Measurements from ENCODE around the gene NUP35. TPM values are rescaled to one million over a fixed set of nuclear protein-coding genes. Genes with fewer than 3 reads are reported as not detected.

Gene NUP35
- total RNA-seq, 1 experiment from 2014 or later: 33.4 TPM

DNA sequence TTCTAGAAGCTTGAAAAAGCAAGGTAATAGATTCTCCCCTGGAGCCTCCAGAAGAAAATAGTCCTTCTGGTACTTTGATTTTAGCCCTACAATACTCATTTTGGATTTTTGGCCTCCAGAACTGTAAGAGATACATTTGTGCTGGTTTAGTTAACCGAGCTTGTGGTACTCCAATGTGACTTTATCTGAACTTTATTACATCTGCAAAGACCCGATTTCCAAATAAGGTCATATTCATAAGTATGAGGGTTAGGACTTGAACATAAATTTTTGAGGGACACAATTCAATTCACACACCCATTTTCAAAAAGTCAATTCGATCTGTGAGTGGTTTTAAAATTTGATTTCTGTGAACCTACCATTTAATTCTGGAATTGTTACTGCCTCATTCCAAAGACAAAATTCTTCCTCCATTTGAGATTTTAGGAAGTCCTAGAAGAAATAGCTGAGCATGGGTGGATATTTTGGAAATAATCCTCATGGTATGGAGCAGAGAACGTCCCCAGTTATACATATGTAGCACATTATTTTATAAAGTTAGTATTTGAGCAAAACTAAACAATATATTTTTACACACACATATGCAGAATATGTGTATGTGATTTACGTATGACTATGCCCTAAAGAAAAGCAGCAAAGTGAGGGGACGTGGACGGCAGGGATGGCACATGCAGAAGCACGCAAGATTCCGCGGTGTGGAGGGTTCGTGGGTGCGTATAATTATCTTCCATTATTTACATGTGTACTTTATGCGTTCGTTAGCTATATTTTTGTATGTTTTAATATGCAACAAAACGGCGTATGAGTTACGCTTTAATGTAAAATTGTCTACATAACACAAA lies 905 bp upstream of the NUP35 start:
- peak overlapping the region; percentile 77 for H3K4me2 ChIP-seq (ENCODE audit: low read length)
- ChIA-PET CTCF (no interaction called here), POLR2A (no interaction called here), RAD21 (ENCODE audit: low non-redundant PET in 1 of 2, low total read pairs in 2 of 2, uncharacterized antibody in 2 of 2, unreplicated experiment in 2 of 2) (no interaction called here)
- peak overlapping the region; percentile 72 for H3K9ac ChIP-seq (ENCODE audit: low read length)
- peak overlapping the region; percentile 72 for H2AFZ ChIP-seq (ENCODE audit: low read depth, low read length, poor library complexity, severe bottlenecking)
- no peaks in the 10 kb centered on the region for H4K20me1 ChIP-seq (ENCODE audit: insufficient read depth)
- H3K4me3 ChIP-seq (replicated peaks in 1 of 2; ENCODE audit: low read depth in 1 of 2, low read length in 2 of 2): peak overlapping the region; percentile 66 to 76
- H3K79me2 ChIP-seq (ENCODE audit: insufficient read depth, low read length): peaks cover 41% of the 10 kb centered on the region
- H3K9me3 ChIP-seq (ENCODE audit: control insufficient read depth in 1 of 2, insufficient read depth in 1 of 2, low read depth in 1 of 2, low read length in 2 of 2): no peaks in the 10 kb centered on the region
- TSS peak; percentile 87 for BruUV-seq (replicated peaks)
- peak overlapping the region; percentile 96 for H3K27ac ChIP-seq (ENCODE audit: low read depth, low read length)
- H3K36me3 ChIP-seq (ENCODE audit: control insufficient read depth in 1 of 2, insufficient read depth in 2 of 2, low read length in 2 of 2): no peaks in the 10 kb centered on the region; a peak in 1 of 4 replicates
- no peaks in the 10 kb centered on the region for H3K9me2 ChIP-seq (ENCODE audit: insufficient read depth)
- H3K4me1 ChIP-seq (ENCODE audit: control insufficient read depth in 1 of 2, insufficient read depth in 2 of 2, low read length in 2 of 2): peaks cover 7 to 19% of the 10 kb centered on the region in 2 experiments; a peak in 3 of 4 replicates
- DNase-seq (ENCODE audit: low read depth, low spot score) (no peak), ATAC-seq (no peak)
- TF ChIP-seq SIN3A (IDR thresholded peaks at IDR 0.05; ENCODE audit: low read depth) (no peak), SRF (IDR thresholded peaks at IDR 0.05; ENCODE audit: low read depth) (0 out of 2 replicates have a peak, but pooled peaks have one; percentile 25)
- no peaks in the 10 kb centered on the region for H3K27me3 ChIP-seq (ENCODE audit: insufficient read depth, low read length)
- intact Hi-C loops (cut with micrococcal nuclease): loop anchor here (5.0 kb wide), 1 partner anchor 86 kb away; the partner anchor contains the start of gene NCKAP1

GRCh38 chr2:183123959-183124221 lies 353 bp upstream of the NUP35 start:
- no peaks in the 10 kb centered on the region for H3K9me2 ChIP-seq (ENCODE audit: insufficient read depth)
- peak overlapping the region; percentile 77 for H3K4me2 ChIP-seq (ENCODE audit: low read length)
- RAD21 ChIA-PET (ENCODE audit: low non-redundant PET in 1 of 2, low total read pairs in 2 of 2, uncharacterized antibody in 2 of 2, unreplicated experiment in 2 of 2): interaction anchor here in 1 of 2 experiments (0.6 kb wide), 1 partner anchor 115 kb away, joined by 3 read pairs; no protein-coding TSS in a partner anchor
- H3K36me3 ChIP-seq (ENCODE audit: control insufficient read depth in 1 of 2, insufficient read depth in 2 of 2, low read length in 2 of 2): no peaks in the 10 kb centered on the region; a peak in 1 of 4 replicates
- H4K20me1 ChIP-seq (ENCODE audit: insufficient read depth): no peaks in the 10 kb centered on the region; the same call in 1 of the 2 replicates
- POLR2A ChIA-PET: no interaction called here
- ATAC-seq (no peak), DNase-seq (ENCODE audit: low read depth, low spot score) (no peak)
- no peaks in the 10 kb centered on the region for H3K9me3 ChIP-seq (ENCODE audit: control insufficient read depth in 1 of 2, insufficient read depth in 1 of 2, low read depth in 1 of 2, low read length in 2 of 2)
- peak overlapping the region; percentile 72 for H3K9ac ChIP-seq (ENCODE audit: low read length)
- H3K79me2 ChIP-seq (ENCODE audit: insufficient read depth, low read length): peaks cover 47% of the 10 kb centered on the region
- peak overlapping the region; percentile 72 for H2AFZ ChIP-seq (ENCODE audit: low read depth, low read length, poor library complexity, severe bottlenecking)
- intact Hi-C loops (cut with micrococcal nuclease): loop anchor here (5.0 kb wide), 1 partner anchor 87 kb away; the partner anchor contains the start of gene NCKAP1
- no TSS peak for BruUV-seq (replicated peaks)
- H3K27me3 ChIP-seq (ENCODE audit: insufficient read depth, low read length): no peaks in the 10 kb centered on the region
- H3K27ac ChIP-seq (ENCODE audit: low read depth, low read length): peak overlapping the region; percentile 96
- peaks cover 7 to 19% of the 10 kb centered on the region in 2 experiments; a peak in 3 of 4 replicates for H3K4me1 ChIP-seq (ENCODE audit: control insufficient read depth in 1 of 2, insufficient read depth in 2 of 2, low read length in 2 of 2)
- CTCF ChIA-PET: no interaction called here
- peak overlapping the region; percentile 66 to 76 for H3K4me3 ChIP-seq (replicated peaks in 1 of 2; ENCODE audit: low read depth in 1 of 2, low read length in 2 of 2)
- TF ChIP-seq YY1 (IDR thresholded peaks at IDR 0.05; ENCODE audit: extremely low read depth, insufficient replicate concordance, low read depth, low read length) (no peak), SIN3A (IDR thresholded peaks at IDR 0.05; ENCODE audit: low read depth) (no peak), POLR2A (IDR thresholded peaks at IDR 0.05; ENCODE audit: borderline replicate concordance, extremely low read depth, insufficient read depth, insufficient read length) (no peak), ZNF274 (IDR thresholded peaks at IDR 0.05; ENCODE audit: low read depth, low read length) (no peak), EZH2phosphoT487 (IDR thresholded peaks at IDR 0.05; ENCODE audit: borderline replicate concordance) (no peak), ZFX (IDR thresholded peaks at IDR 0.05) (no peak), EZH2 (IDR thresholded peaks at IDR 0.05) (no peak), JUND (IDR thresholded peaks at IDR 0.05) (no peak), CEBPB (IDR thresholded peaks at IDR 0.05; ENCODE audit: low read depth) (no peak), RAD21 (IDR thresholded peaks at IDR 0.05; ENCODE audit: low read depth) (no peak), TCF7L2 (IDR thresholded peaks at IDR 0.05; ENCODE audit: borderline replicate concordance, extremely low read depth, insufficient read depth, insufficient read length) (no peak), FOSL1 (IDR thresholded peaks at IDR 0.05; ENCODE audit: low read depth) (no peak), REST (IDR thresholded peaks at IDR 0.05; ENCODE audit: low read depth) (no peak)
- TF ChIP-seq, protein P1, sequence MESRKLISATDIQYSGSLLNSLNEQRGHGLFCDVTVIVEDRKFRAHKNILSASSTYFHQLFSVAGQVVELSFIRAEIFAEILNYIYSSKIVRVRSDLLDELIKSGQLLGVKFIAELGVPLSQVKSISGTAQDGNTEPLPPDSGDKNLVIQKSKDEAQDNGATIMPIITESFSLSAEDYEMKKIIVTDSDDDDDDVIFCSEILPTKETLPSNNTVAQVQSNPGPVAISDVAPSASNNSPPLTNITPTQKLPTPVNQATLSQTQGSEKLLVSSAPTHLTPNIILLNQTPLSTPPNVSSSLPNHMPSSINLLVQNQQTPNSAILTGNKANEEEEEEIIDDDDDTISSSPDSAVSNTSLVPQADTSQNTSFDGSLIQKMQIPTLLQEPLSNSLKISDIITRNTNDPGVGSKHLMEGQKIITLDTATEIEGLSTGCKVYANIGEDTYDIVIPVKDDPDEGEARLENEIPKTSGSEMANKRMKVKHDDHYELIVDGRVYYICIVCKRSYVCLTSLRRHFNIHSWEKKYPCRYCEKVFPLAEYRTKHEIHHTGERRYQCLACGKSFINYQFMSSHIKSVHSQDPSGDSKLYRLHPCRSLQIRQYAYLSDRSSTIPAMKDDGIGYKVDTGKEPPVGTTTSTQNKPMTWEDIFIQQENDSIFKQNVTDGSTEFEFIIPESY (IDR thresholded peaks at IDR 0.05; ENCODE audit: extremely low read depth, insufficient replicate concordance, low read length): no peak
